Testis (tissue), 2 donors: ENCODE data around the gene KATNAL1.

Source experiments
- POLR2A ChIP-seq: fragments of 450-650 bp; IDR thresholded peaks from one replicate; pipeline ENCODE4 v1.6.1; 2017; ENCODE audit warnings: antibody characterized with exemption, mild to moderate bottlenecking, moderate library complexity
- TF ChIP-seq, protein P1 (sequence below), 3 experiments: fragments of 450-650 bp in 2 of 3; fragments of 200-600 bp in 1 of 3; sonication (generic) in 1 of 3; IDR thresholded peaks; one replicate each; pipeline ENCODE4 v1.5.1; 2016 to 2019; ENCODE audit warnings: antibody characterized with exemption in 3 of 3, mild to moderate bottlenecking in 2 of 3, moderate library complexity in 1 of 3

DNA sequence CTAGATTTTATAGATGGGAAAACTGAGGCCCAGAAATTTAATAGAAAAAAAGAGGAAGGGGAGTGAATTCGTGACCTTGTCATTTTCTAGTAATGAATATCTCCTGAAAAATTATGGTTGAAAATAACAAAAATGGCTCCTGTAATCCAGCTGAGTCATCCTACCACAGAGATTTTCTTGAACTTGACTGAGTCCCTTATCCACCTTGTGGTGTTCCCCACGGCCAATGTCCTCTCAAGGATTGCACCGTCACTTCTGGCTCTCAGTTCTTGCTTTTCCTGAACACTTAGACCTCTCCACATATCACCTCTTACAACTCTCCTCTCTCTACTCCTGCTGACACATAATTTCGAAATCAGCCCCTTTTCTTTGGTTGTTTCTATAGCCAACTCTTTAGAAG is 1.2 kb upstream of the KATNAL1 start:
- TF ChIP-seq, protein P1, sequence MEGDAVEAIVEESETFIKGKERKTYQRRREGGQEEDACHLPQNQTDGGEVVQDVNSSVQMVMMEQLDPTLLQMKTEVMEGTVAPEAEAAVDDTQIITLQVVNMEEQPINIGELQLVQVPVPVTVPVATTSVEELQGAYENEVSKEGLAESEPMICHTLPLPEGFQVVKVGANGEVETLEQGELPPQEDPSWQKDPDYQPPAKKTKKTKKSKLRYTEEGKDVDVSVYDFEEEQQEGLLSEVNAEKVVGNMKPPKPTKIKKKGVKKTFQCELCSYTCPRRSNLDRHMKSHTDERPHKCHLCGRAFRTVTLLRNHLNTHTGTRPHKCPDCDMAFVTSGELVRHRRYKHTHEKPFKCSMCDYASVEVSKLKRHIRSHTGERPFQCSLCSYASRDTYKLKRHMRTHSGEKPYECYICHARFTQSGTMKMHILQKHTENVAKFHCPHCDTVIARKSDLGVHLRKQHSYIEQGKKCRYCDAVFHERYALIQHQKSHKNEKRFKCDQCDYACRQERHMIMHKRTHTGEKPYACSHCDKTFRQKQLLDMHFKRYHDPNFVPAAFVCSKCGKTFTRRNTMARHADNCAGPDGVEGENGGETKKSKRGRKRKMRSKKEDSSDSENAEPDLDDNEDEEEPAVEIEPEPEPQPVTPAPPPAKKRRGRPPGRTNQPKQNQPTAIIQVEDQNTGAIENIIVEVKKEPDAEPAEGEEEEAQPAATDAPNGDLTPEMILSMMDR (IDR thresholded peaks at IDR 0.05), result no peak
- TF ChIP-seq POLR2A, result no peak
